Measurements from ENCODE around the gene AIFM1. TPM values are rescaled to one million over a fixed set of nuclear protein-coding genes. Genes with fewer than 3 reads are reported as not detected.

AIFM1 gene
- polyA plus RNA-seq, 2 donors: 16.3 to 22.4 TPM

DNA sequence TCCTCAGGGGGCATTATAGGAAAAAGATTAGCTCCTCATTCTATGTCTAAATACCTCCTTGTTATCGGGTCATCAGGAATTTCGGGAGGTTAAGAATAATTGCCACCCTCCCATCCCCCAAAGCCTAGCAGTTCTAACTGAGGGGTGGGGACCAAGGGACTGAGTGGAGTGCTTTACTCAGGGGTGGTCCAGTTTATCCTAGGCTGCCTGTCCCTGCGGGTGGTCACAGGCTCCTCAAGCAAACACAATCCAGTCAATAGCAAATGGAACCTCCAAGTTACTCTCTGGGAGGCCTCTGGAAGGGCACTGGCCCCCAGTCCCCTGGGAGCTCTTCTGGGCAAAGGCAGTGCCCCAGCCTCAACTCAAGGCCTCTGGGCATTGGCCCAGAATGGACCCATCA, 62.0 kb downstream of the AIFM1 start:
- H3K4me1 ChIP-seq (ENCODE audit: control insufficient read depth in 2 of 2, insufficient read depth in 2 of 2, low read length in 1 of 2): peaks cover 0 to 5% of the 10 kb centered on the region in 2 donors

DNA sequence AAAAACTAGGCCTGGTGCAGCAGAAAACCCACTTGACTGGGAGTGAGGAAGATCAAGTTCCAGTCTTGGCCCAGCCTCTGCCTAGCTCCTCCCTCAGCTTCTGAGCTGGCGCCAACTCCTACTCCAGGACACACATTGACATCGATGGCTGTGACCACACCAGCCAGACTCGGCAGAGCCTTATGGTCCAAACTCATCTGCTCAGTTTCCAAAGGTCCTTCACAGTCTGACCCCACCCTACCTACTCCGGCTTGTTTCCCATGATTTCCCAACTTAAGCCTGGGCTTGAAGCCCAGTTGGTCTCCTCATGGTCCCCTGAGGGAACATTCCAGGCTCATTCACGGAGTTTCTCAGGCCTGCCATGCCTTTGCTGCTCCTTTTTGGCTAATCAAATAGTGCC, 65.5 kb downstream of the AIFM1 start:
- 24 to 63% methylated on average over 5 of the region's 5 CpGs for WGBS, 2 donors
- H3K9me3 ChIP-seq (ENCODE audit: control insufficient read depth in 2 of 2, insufficient read depth in 1 of 2, low read depth in 1 of 2, low read length in 1 of 2): no peaks in the 10 kb centered on the region
- H3K27ac ChIP-seq (ENCODE audit: low read depth in 2 of 2, low read length in 1 of 2): no peak overlapping the region
- peaks cover 0 to 11% of the 10 kb centered on the region in 2 donors for H3K4me1 ChIP-seq (ENCODE audit: control insufficient read depth in 2 of 2, insufficient read depth in 2 of 2, low read length in 1 of 2)
- peaks cover 0 to 2% of the 10 kb centered on the region in 2 donors for H3K36me3 ChIP-seq (ENCODE audit: control insufficient read depth in 2 of 2, insufficient read depth in 2 of 2, low read length in 1 of 2)
- H3K27me3 ChIP-seq (ENCODE audit: control insufficient read depth in 1 of 2, insufficient read depth in 2 of 2, low read length in 2 of 2): no peaks in the 10 kb centered on the region
- H3K4me3 ChIP-seq (ENCODE audit: low read depth in 1 of 2, low read length in 2 of 2): no peak overlapping the region

More for the DNA sequence above, 62.0 kb downstream of the AIFM1 start:
- H3K36me3 ChIP-seq (ENCODE audit: control insufficient read depth in 2 of 2, insufficient read depth in 2 of 2, low read length in 1 of 2): peaks cover 0 to 2% of the 10 kb centered on the region in 2 donors
- 66 to 71% methylated on average over 3 of the region's 3 CpGs for WGBS, 2 donors
- H3K4me3 ChIP-seq (ENCODE audit: low read depth in 1 of 2, low read length in 2 of 2): no peak overlapping the region
- H3K27ac ChIP-seq (ENCODE audit: low read depth in 2 of 2, low read length in 1 of 2): no peak overlapping the region
- H3K9me3 ChIP-seq (ENCODE audit: control insufficient read depth in 2 of 2, insufficient read depth in 1 of 2, low read depth in 1 of 2, low read length in 1 of 2): no peaks in the 10 kb centered on the region
- H3K27me3 ChIP-seq (ENCODE audit: control insufficient read depth in 1 of 2, insufficient read depth in 2 of 2, low read length in 2 of 2): no peaks in the 10 kb centered on the region

DNA sequence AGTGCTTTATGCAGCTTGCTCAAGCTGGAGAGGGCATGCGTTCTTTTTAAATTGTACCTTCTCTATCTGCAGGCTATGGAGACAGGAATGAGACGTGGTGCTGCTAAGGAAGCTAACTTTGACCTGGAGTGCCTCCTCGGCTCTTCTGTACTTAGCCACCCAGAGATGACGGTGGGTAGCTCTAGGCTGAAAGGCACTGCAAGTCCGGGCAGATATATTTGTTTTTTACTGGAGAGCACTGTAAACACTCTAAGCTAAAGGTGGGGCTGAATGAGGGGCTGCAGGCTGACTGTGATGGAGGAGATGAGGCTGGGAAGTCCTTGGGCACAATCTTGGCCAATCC, 67.5 kb downstream of the AIFM1 start:
- Histone ChIP-seq H3K27ac (ENCODE audit: low read depth in 2 of 2, low read length in 1 of 2) (peak overlapping the region in 1 of 2 donors; percentile 14), H3K27me3 (ENCODE audit: control insufficient read depth in 1 of 2, insufficient read depth in 2 of 2, low read length in 2 of 2) (no peaks in the 10 kb centered on the region), H3K36me3 (ENCODE audit: control insufficient read depth in 2 of 2, insufficient read depth in 2 of 2, low read length in 1 of 2) (peaks cover 0 to 2% of the 10 kb centered on the region in 2 donors), H3K4me3 (ENCODE audit: low read depth in 1 of 2, low read length in 2 of 2) (no peak overlapping the region), H3K9me3 (ENCODE audit: control insufficient read depth in 2 of 2, insufficient read depth in 1 of 2, low read depth in 1 of 2, low read length in 1 of 2) (no peaks in the 10 kb centered on the region), H3K4me1 (ENCODE audit: control insufficient read depth in 2 of 2, insufficient read depth in 2 of 2, low read length in 1 of 2) (peaks cover 0 to 13% of the 10 kb centered on the region in 2 donors)
- 37 to 60% methylated on average over 5 of the region's 5 CpGs for WGBS, 2 donors

DNA sequence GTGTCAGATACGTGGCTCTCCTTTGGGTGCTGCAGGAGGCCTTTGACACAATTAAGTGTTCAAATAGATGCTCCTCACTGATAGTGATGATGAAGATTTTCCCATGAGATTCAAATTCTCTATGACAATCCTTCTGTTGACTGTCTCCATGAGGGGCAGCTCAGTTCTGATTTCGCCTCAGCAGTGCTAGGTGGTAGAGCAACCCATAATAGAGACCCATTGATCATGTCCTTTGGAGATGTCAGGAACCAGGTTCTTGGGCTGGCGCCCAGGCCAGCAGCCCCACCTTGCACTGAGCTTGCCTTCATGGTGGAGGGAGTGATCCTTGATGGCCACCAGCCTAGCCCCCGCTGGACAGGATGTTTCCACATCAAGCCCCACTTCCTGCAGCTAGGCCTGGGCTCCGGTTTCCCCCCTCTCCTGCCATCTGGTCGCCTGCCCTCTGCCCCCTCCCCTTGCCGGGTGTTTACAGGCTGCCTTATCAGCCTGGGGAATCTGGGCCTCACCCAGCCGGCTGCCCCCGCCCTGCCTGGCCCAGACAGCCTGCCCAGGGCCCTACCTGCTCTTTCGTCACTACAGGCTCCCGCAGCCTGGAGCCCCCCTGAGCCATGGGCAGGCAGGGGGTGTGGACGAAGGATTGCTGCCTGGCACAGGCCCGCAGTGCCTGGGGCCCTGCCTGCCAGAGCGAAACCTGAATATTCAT, 68.0 kb downstream of the AIFM1 start:
- no peak overlapping the region for H3K4me3 ChIP-seq (ENCODE audit: low read depth in 1 of 2, low read length in 2 of 2)
- H3K4me1 ChIP-seq (ENCODE audit: control insufficient read depth in 2 of 2, insufficient read depth in 2 of 2, low read length in 1 of 2): peaks cover 0 to 13% of the 10 kb centered on the region in 2 donors
- H3K27me3 ChIP-seq (ENCODE audit: control insufficient read depth in 1 of 2, insufficient read depth in 2 of 2, low read length in 2 of 2): no peaks in the 10 kb centered on the region
- peak overlapping the region; percentile 6 to 54 for H3K27ac ChIP-seq (ENCODE audit: low read depth in 2 of 2, low read length in 1 of 2)
- no peaks in the 10 kb centered on the region for H3K9me3 ChIP-seq (ENCODE audit: control insufficient read depth in 2 of 2, insufficient read depth in 1 of 2, low read depth in 1 of 2, low read length in 1 of 2)
- peaks cover 0 to 2% of the 10 kb centered on the region in 2 donors for H3K36me3 ChIP-seq (ENCODE audit: control insufficient read depth in 2 of 2, insufficient read depth in 2 of 2, low read length in 1 of 2)
- 38 to 49% methylated on average over 14 of the region's 14 CpGs for WGBS, 2 donors

DNA sequence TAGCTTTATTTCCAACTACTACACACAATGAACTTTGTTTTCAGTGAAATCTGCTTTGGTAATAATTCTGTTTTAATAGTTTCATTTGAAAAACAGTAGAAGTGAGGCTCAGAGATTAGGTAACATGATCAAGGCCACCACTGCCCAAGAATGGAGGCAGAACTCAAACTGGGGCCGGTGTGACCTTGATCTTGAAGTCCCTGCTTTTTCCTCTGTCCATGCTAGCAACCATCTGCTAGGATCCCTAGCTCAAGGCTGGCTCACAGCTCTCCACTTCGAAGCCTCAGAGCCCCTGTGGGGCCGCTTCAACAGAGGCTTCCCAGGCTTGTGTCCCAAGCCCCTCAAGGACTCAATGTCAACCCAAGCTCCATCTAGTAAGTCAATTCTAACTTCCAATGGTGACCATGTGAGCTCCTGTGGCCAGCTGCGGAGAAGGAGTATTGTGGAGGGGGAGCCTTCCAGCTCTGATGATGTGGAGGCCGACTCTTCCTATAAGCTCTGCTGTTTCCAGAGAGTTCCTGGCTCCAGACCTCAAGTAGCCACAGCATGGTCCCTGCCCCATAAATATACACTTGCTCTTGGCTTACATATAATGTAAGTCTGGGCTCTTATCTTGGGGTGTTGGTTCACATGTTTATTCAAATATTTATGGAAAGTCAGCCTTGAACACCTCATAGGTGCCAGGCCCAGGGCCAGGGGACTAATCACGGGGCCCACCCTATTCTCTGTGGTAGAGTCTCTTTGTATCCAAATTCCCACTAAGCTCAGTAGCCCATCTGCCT, 70.2 kb downstream of the AIFM1 start:
- H3K36me3 ChIP-seq (ENCODE audit: control insufficient read depth in 2 of 2, insufficient read depth in 2 of 2, low read length in 1 of 2): no peaks in the 10 kb centered on the region
- no peak overlapping the region for H3K4me3 ChIP-seq (ENCODE audit: low read depth in 1 of 2, low read length in 2 of 2)
- no peaks in the 10 kb centered on the region for H3K9me3 ChIP-seq (ENCODE audit: control insufficient read depth in 2 of 2, insufficient read depth in 1 of 2, low read depth in 1 of 2, low read length in 1 of 2)
- H3K4me1 ChIP-seq (ENCODE audit: control insufficient read depth in 2 of 2, insufficient read depth in 2 of 2, low read length in 1 of 2): peaks cover 0 to 13% of the 10 kb centered on the region in 2 donors
- no peaks in the 10 kb centered on the region for H3K27me3 ChIP-seq (ENCODE audit: control insufficient read depth in 1 of 2, insufficient read depth in 2 of 2, low read length in 2 of 2)
- 80 to 86% methylated on average over 6 of the region's 6 CpGs for WGBS, 2 donors
- no peak overlapping the region for H3K27ac ChIP-seq (ENCODE audit: low read depth in 2 of 2, low read length in 1 of 2)

DNA sequence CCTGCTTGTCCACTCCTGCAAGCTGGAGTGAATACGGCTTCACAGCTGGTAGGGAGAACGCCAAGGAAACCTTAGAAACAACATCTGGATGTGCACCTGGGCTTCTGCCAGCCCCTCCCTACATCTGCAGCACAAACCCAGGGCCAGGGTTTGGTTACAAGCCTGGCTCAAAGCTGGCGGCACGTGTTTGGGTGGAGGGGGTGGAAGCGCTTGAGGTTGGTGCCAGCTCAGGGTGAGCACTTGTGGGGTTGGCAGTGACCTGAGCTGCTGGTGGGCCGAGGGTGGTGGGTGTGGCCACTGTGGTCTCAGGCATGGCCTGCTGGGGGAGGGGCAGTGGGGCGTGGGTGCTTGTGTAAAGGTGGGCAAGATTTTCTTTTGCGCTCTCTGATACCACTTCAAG, 70.9 kb downstream of the AIFM1 start:
- H3K36me3 ChIP-seq (ENCODE audit: control insufficient read depth in 2 of 2, insufficient read depth in 2 of 2, low read length in 1 of 2): no peaks in the 10 kb centered on the region
- H3K9me3 ChIP-seq (ENCODE audit: control insufficient read depth in 2 of 2, insufficient read depth in 1 of 2, low read depth in 1 of 2, low read length in 1 of 2): no peaks in the 10 kb centered on the region
- H3K4me3 ChIP-seq (ENCODE audit: low read depth in 1 of 2, low read length in 2 of 2): no peak overlapping the region
- H3K4me1 ChIP-seq (ENCODE audit: control insufficient read depth in 2 of 2, insufficient read depth in 2 of 2, low read length in 1 of 2): peaks cover 0 to 13% of the 10 kb centered on the region in 2 donors
- 49 to 54% methylated on average over 8 of the region's 8 CpGs for WGBS, 2 donors
- no peak overlapping the region for H3K27ac ChIP-seq (ENCODE audit: low read depth in 2 of 2, low read length in 1 of 2)
- H3K27me3 ChIP-seq (ENCODE audit: control insufficient read depth in 1 of 2, insufficient read depth in 2 of 2, low read length in 2 of 2): no peaks in the 10 kb centered on the region

DNA sequence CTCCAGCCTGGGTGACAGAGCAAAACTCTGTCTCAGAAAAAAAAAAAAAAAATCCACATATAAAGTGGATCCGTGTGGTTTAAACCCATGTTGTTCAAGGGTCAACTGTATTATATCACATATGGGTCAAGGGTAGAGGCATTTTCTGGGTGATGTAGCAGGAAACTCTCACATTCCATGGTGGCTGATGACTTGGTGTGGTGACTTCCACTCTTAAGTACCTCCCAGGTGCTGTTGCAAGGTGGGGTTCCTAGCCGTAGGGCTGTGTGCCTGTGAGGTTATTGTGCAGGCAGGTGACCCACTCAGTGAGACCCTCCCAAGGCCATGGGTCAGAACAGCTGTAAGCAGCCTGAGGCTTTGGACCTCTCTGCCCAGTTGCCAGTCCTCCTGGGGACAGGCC, 72.4 kb downstream of the AIFM1 start:
- Histone ChIP-seq H3K4me3 (ENCODE audit: low read depth in 1 of 2, low read length in 2 of 2) (no peak overlapping the region), H3K27ac (ENCODE audit: low read depth in 2 of 2, low read length in 1 of 2) (no peak overlapping the region), H3K4me1 (ENCODE audit: control insufficient read depth in 2 of 2, insufficient read depth in 2 of 2, low read length in 1 of 2) (peaks cover 0 to 8% of the 10 kb centered on the region in 2 donors), H3K27me3 (ENCODE audit: control insufficient read depth in 1 of 2, insufficient read depth in 2 of 2, low read length in 2 of 2) (no peaks in the 10 kb centered on the region), H3K9me3 (ENCODE audit: control insufficient read depth in 2 of 2, insufficient read depth in 1 of 2, low read depth in 1 of 2, low read length in 1 of 2) (no peaks in the 10 kb centered on the region), H3K36me3 (ENCODE audit: control insufficient read depth in 2 of 2, insufficient read depth in 2 of 2, low read length in 1 of 2) (no peaks in the 10 kb centered on the region)
- 84 to 87% methylated on average over 2 of the region's 2 CpGs for WGBS, 2 donors

DNA sequence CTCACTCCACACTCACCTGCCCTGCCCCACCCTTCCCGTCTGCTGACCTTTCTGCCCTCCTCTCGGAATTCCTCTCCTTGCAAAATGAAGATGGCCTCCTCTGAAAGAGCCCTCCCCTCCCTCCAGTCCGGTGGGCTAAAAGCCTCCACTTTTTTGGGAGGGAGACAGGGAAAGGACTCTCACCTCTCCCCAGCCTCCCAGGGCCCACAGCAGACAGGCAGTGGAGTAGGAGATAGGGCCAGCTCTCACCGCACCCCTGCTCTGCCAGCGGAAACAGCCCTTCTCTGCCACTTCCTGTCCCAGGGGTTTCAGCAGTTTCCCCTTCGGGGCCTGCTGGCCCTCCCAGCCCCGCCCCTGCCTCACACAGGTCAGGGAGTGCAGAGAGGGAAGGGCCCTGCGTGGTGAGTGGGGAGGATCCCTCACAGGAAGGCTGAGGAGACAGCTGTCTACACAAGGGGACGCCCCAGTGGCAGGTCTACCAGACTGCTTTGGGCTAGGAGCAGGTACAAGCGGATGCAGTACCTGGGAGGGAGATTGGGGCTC, 73.6 kb downstream of the AIFM1 start:
- no peaks in the 10 kb centered on the region for H3K9me3 ChIP-seq (ENCODE audit: control insufficient read depth in 2 of 2, insufficient read depth in 1 of 2, low read depth in 1 of 2, low read length in 1 of 2)
- WGBS, 2 donors: 42 to 56% methylated on average over 10 of the region's 10 CpGs
- no peak overlapping the region for H3K4me3 ChIP-seq (ENCODE audit: low read depth in 1 of 2, low read length in 2 of 2)
- no peaks in the 10 kb centered on the region for H3K27me3 ChIP-seq (ENCODE audit: control insufficient read depth in 1 of 2, insufficient read depth in 2 of 2, low read length in 2 of 2)
- H3K4me1 ChIP-seq (ENCODE audit: control insufficient read depth in 2 of 2, insufficient read depth in 2 of 2, low read length in 1 of 2): peaks cover 0 to 3% of the 10 kb centered on the region in 2 donors
- peak overlapping the region in 1 of 2 donors; percentile 39 for H3K27ac ChIP-seq (ENCODE audit: low read depth in 2 of 2, low read length in 1 of 2)
- no peaks in the 10 kb centered on the region for H3K36me3 ChIP-seq (ENCODE audit: control insufficient read depth in 2 of 2, insufficient read depth in 2 of 2, low read length in 1 of 2)

DNA sequence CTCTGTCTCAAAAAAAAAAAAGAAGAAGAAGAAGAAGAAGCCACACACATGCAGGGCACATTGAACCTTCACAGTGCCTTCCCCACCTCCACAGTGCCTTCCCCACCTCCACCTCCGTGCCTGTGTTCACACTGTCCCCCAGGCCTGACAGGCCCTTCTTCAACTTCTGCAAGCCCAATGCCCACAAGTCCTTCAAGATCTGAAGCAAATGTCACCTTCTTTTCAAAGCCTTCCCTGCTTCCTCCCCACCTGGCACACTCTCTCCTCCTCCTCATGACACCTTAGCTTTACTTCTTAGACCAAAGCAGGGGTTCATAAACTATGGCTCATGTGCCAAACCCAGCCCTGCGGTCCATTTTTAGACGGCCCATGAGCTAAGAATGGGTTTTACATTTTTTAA, 75.3 kb downstream of the AIFM1 start:
- 77 to 79% methylated on average over 2 to 3 of the region's 3 CpGs for WGBS, 2 donors
- Histone ChIP-seq H3K36me3 (ENCODE audit: control insufficient read depth in 2 of 2, insufficient read depth in 2 of 2, low read length in 1 of 2) (no peaks in the 10 kb centered on the region), H3K27ac (ENCODE audit: low read depth in 2 of 2, low read length in 1 of 2) (no peak overlapping the region), H3K9me3 (ENCODE audit: control insufficient read depth in 2 of 2, insufficient read depth in 1 of 2, low read depth in 1 of 2, low read length in 1 of 2) (no peaks in the 10 kb centered on the region), H3K27me3 (ENCODE audit: control insufficient read depth in 1 of 2, insufficient read depth in 2 of 2, low read length in 2 of 2) (no peaks in the 10 kb centered on the region), H3K4me1 (ENCODE audit: control insufficient read depth in 2 of 2, insufficient read depth in 2 of 2, low read length in 1 of 2) (peaks cover 0 to 4% of the 10 kb centered on the region in 2 donors), H3K4me3 (ENCODE audit: low read depth in 1 of 2, low read length in 2 of 2) (no peak overlapping the region)
